CD4-positive, alpha-beta T cell (primary cell): ENCODE data around the gene NR3C2. TPM values are rescaled to one million over a fixed set of nuclear protein-coding genes. Genes with fewer than 3 reads are reported as not detected.

ENCODE experiments used
- ATAC-seq: fragments of 200-7000 bp; cut with Tn5 transposase; one replicate; pipeline ENCODE4 v1.10.0; 2022; ENCODE audit warnings: mild to moderate bottlenecking; ENCODE audit not compliant: poor library complexity
- CTCF ChIA-PET: fragments of 350-600 bp; sonication (Branson Sonifier 250); formaldehyde crosslinking; loops from one replicate; lab custom pipeline; 2021; ENCODE audit warnings: antibody characterized with exemption, inconsistent platforms; lab: Charles Lee
- POLR2A ChIA-PET: fragments of 350-600 bp; sonication (Branson Sonifier 250); formaldehyde crosslinking; loops from one replicate; lab custom pipeline; 2021; ENCODE audit warnings: antibody characterized with exemption, inconsistent platforms; lab: Charles Lee
- DNase-seq, 14 experiments: peaks; one replicate each; pipeline ENCODE4 v3.0.0-alpha.2; 2013 to 2020; ENCODE audit warnings: mixed read lengths in 2 of 14
- H3K27ac ChIP-seq, 2 donors: one replicate each; pipeline versions ENCODE4 v1.5.1 to v1.7.0; 2013; ENCODE audit warnings: low read length in 2 of 2, low read depth in 1 of 2, mild to moderate bottlenecking in 1 of 2
- H3K27me3 ChIP-seq, 2 experiments: 1 replicate in 1 of 2; 2 replicates in 1 of 2; pipeline versions ENCODE4 v1.6.1 to v1.7.0; 2013; ENCODE audit warnings: low read length in 2 of 2, control low read depth in 1 of 2, mild to moderate bottlenecking in 1 of 2, moderate library complexity in 1 of 2; ENCODE audit not compliant: insufficient read depth in 2 of 2, control insufficient read depth in 1 of 2
- H3K36me3 ChIP-seq: one replicate; pipeline ENCODE4 v1.6.1; 2013; ENCODE audit warnings: low read length, control low read depth; ENCODE audit not compliant: insufficient read depth
- H3K4me1 ChIP-seq: one replicate; pipeline ENCODE4 v1.6.1; 2013; ENCODE audit warnings: low read length, control low read depth; ENCODE audit not compliant: insufficient read depth
- H3K4me3 ChIP-seq: one replicate; pipeline ENCODE4 v1.5.1; 2013; ENCODE audit warnings: mild to moderate bottlenecking, low read length, moderate library complexity
- H3K9me3 ChIP-seq, 2 experiments: 1 replicate in 1 of 2; 2 replicates in 1 of 2; pipeline versions ENCODE4 v1.6.1 to v1.7.0; 2013; ENCODE audit warnings: low read length in 2 of 2, mild to moderate bottlenecking in 2 of 2, control low read depth in 1 of 2, moderate library complexity in 1 of 2; ENCODE audit not compliant: control insufficient read depth in 1 of 2, insufficient read depth in 1 of 2
- H3K27ac Mint-ChIP-seq: one replicate; pipeline ENCODE4 v1.8.0; 2020; ENCODE audit warnings: mixed read lengths
- H3K27me3 Mint-ChIP-seq: one replicate; pipeline ENCODE4 v1.8.0; 2021; ENCODE audit warnings: mixed read lengths
- H3K36me3 Mint-ChIP-seq: one replicate; pipeline ENCODE4 v1.8.0; 2021; ENCODE audit warnings: low read depth, mixed read lengths
- H3K4me1 Mint-ChIP-seq: one replicate; pipeline ENCODE4 v1.8.0; 2021; ENCODE audit warnings: low read depth, mixed read lengths
- H3K4me3 Mint-ChIP-seq: one replicate; pipeline ENCODE4 v1.8.0; 2020; ENCODE audit warnings: mild to moderate bottlenecking, mixed read lengths
- H3K9me3 Mint-ChIP-seq: one replicate; pipeline ENCODE4 v1.8.0; 2020; ENCODE audit warnings: mixed read lengths
- intact Hi-C, 2 experiments: fragments of 100-400 bp; cut with DNase I in 1 of 2; cut with micrococcal nuclease in 1 of 2; formaldehyde crosslinking; loops; one replicate each; pipeline versions ENCODE4 v1.15.1 to v1.9.0; 2023 to 2025; cut with DNase I, micrococcal nuclease
- total RNA-seq, 174 experiments: library from RNA in 2 of 174; stranded (reverse) in 2 of 174; gene quantifications; one replicate each; pipeline ENCODE4 v1.2.3 and lab custom pipeline; 2021 to 2026
- TF ChIP-seq, protein P1 (sequence below): fragments of 200-600 bp; IDR thresholded peaks from one replicate; pipeline ENCODE4 v1.8.0; 2022; ENCODE audit warnings: antibody characterized with exemption, mild to moderate bottlenecking

The NR3C2 gene
- total RNA-seq, 2 experiments from 2014 or later, result 31.6 to 35.0 TPM

DNA sequence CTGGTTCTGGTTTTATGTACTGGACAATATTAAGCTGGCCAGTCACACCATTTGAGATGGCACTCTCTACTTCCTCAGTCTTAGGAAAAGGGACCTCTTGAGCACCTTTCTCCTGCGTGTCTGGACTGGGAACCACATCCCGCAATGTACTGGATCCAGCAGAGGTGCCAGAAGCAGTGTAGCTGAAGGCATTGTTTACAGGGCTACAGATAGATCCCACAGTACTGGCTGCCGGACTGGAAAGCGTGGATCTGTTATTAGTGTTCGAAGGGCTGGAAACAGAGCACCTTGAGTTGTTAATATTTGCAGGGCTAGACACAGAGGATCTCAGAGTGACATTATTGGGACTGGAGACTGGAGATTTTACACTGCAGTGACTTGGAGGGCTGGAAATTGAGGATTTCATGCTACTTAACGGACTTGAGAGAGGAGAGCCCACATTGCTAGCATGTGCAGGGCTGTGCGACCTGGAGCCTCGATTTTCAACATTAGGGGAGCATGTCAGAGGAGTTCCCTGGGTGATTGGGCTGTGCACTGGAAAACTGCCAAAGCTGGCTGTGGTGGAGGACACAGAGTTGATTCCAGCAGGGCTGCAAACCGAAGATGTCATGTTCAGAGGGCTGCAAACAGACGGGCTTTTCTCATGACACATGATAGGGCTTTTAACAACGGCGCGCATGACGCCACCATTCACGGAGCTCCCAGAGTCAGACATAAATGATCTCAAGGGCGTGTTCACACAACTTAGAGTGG, 6.4 kb downstream of the NR3C2 start:
- Mint-ChIP-seq H3K27ac (no peak overlapping the region), H3K27me3 (no peaks in the 10 kb centered on the region), H3K9me3 (no peaks in the 10 kb centered on the region), H3K4me3 (peak overlapping the region; percentile 5), H3K4me1 (peaks cover 96% of the 10 kb centered on the region), H3K36me3 (peaks cover 32% of the 10 kb centered on the region)
- ATAC-seq (no peak), DNase-seq (no peak)
- H3K4me3 ChIP-seq, result no peak overlapping the region
- no peak overlapping the region for H3K27ac ChIP-seq
- CTCF ChIA-PET, result no interaction called here
- H3K9me3 ChIP-seq, result no peaks in the 10 kb centered on the region
- peaks cover 19% of the 10 kb centered on the region for H3K4me1 ChIP-seq
- H3K36me3 ChIP-seq, result peaks cover 11% of the 10 kb centered on the region
- H3K27me3 ChIP-seq, result no peaks in the 10 kb centered on the region
- intact Hi-C loops, result no loop called here
- POLR2A ChIA-PET, result no interaction called here
- TF ChIP-seq, protein P1, sequence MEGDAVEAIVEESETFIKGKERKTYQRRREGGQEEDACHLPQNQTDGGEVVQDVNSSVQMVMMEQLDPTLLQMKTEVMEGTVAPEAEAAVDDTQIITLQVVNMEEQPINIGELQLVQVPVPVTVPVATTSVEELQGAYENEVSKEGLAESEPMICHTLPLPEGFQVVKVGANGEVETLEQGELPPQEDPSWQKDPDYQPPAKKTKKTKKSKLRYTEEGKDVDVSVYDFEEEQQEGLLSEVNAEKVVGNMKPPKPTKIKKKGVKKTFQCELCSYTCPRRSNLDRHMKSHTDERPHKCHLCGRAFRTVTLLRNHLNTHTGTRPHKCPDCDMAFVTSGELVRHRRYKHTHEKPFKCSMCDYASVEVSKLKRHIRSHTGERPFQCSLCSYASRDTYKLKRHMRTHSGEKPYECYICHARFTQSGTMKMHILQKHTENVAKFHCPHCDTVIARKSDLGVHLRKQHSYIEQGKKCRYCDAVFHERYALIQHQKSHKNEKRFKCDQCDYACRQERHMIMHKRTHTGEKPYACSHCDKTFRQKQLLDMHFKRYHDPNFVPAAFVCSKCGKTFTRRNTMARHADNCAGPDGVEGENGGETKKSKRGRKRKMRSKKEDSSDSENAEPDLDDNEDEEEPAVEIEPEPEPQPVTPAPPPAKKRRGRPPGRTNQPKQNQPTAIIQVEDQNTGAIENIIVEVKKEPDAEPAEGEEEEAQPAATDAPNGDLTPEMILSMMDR, result no peak

DNA sequence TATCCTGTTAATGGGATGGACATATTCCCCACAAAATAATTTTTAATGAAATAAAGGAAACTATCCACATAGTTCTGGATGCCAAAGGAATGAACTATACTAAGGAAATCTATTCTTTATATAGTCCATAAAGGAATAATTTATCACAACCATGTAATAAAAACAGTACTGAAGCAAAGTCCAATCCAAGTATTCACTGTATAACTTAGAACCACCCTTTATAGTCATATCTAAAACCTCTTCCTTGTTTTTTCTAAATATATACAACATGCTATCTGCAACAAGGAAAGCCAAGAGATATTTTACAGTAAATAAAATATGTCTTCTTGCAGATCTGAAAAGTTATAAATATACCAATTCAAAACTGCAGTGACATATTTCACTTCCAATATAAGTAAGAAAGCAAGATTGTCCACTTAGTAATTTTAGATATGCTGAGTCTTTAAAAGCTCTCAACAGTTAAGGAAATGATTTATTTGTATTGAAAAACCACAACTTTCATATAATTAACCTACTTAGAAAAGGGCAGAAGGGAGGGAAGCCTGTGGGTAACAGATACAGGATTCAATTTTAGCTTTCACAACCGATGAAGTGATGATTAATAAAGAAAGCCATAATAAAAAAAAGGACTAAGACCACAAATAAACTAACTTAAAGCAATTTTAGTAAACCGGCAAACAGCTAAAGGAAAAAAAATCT, 8.0 kb downstream of the NR3C2 start:
- peaks cover 94% of the 10 kb centered on the region for H3K4me1 Mint-ChIP-seq
- H3K27ac Mint-ChIP-seq, result no peak overlapping the region
- POLR2A ChIA-PET, result interaction anchor here (0.9 to 1.2 kb wide), 2 partner anchors 9 to 11 kb away, joined by 3 to 6 read pairs; partner anchors contain the start of gene NR3C2

DNA sequence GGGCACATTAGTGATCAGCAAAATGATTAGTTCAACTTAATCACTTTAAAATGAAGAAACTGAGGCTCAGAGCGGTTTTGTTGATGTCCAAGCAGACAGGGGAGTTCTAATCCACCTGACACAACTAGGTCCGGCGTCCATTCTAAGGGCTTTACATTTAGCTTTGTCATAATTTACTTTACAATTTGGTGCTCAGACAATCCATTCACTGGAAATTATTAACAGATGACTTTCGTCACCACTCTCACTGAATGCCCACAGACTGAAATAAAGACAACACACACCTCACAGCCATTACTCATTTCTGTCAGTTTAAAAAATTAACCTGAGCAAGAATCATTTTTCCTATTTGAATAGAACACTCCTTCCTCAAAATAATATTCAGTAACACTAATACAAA, 10.8 kb downstream of the NR3C2 start:
- TF ChIP-seq, protein P1, result no peak
- ATAC-seq, result no peak
- H3K4me1 Mint-ChIP-seq, result peaks cover 96% of the 10 kb centered on the region
- no peaks in the 10 kb centered on the region for H3K27me3 ChIP-seq
- H3K36me3 ChIP-seq, result peaks cover 11% of the 10 kb centered on the region
- H3K4me1 ChIP-seq, result peaks cover 17% of the 10 kb centered on the region
- no peaks in the 10 kb centered on the region for H3K9me3 Mint-ChIP-seq
- ChIA-PET POLR2A (interaction anchor here (1.0 kb wide), 1 partner anchor 11 kb away, joined by 5 read pairs; the partner anchor contains the start of gene NR3C2), CTCF (interaction anchor here (1.3 kb wide), 1 partner anchor 15 kb away, joined by 4 read pairs; no protein-coding TSS in a partner anchor)
- no peak overlapping the region for H3K27ac Mint-ChIP-seq
- no peak overlapping the region for H3K4me3 ChIP-seq
- no peak for DNase-seq
- H3K4me3 Mint-ChIP-seq, result no peak overlapping the region
- H3K9me3 ChIP-seq, result no peaks in the 10 kb centered on the region
- intact Hi-C loops, result no loop called here
- no peaks in the 10 kb centered on the region for H3K27me3 Mint-ChIP-seq
- no peak overlapping the region for H3K27ac ChIP-seq
- peaks cover 23% of the 10 kb centered on the region for H3K36me3 Mint-ChIP-seq

More for the DNA sequence above, 8.0 kb downstream of the NR3C2 start:
- Histone ChIP-seq H3K27ac (no peak overlapping the region), H3K4me1 (peaks cover 14% of the 10 kb centered on the region), H3K4me3 (peak overlapping the region; percentile 0), H3K27me3 (no peaks in the 10 kb centered on the region), H3K36me3 (peaks cover 11% of the 10 kb centered on the region), H3K9me3 (no peaks in the 10 kb centered on the region)
- peak overlapping the region; percentile 54 for H3K4me3 Mint-ChIP-seq
- H3K9me3 Mint-ChIP-seq, result no peaks in the 10 kb centered on the region
- intact Hi-C loops, result no loop called here
- H3K36me3 Mint-ChIP-seq, result peaks cover 32% of the 10 kb centered on the region
- TF ChIP-seq, protein P1, result no peak
- DNase-seq (peak in 1 of 14 experiments; percentile 28), ATAC-seq (no peak)
- CTCF ChIA-PET, result interaction anchor here (0.9 kb wide), 1 partner anchor 9 kb away, joined by 3 read pairs; no protein-coding TSS in a partner anchor
- H3K27me3 Mint-ChIP-seq, result no peaks in the 10 kb centered on the region
